GM12878 (cell line): ENCODE data around the gene IFI30. TPM values are rescaled to one million over a fixed set of nuclear protein-coding genes. Genes with fewer than 3 reads are reported as not detected.

Source experiments
- BACH1 ChIP-seq: fragments of 450-650 bp; IDR thresholded peaks from 2 replicates; pipeline ENCODE4 v1.6.1; 2017; ENCODE audit warnings: mild to moderate bottlenecking, borderline replicate concordance
- BCL11A ChIP-seq: IDR thresholded peaks from 2 replicates; pipeline ENCODE4 v1.6.1; 2011; ENCODE audit warnings: low read depth, low read length
- CHD1 ChIP-seq: IDR thresholded peaks from 2 replicates; pipeline ENCODE4 v1.6.1; 2012; ENCODE audit warnings: low read depth, low read length, improper control_type of control experiment
- CREM ChIP-seq: IDR thresholded peaks from 2 replicates; pipeline ENCODE4 v1.6.1; 2014; ENCODE audit warnings: antibody characterized with exemption, low read depth
- EZH2 ChIP-seq: IDR thresholded peaks from 2 replicates; pipeline ENCODE4 v1.6.1; 2012; ENCODE audit warnings: low read depth, mild to moderate bottlenecking, control low read depth, inconsistent platforms, low read length, borderline replicate concordance; ENCODE audit not compliant: control insufficient read depth
- JUND ChIP-seq: IDR thresholded peaks from 2 replicates; pipeline ENCODE4 v1.6.1; 2012; ENCODE audit warnings: low read depth, mild to moderate bottlenecking, low read length, improper control_type of control experiment, moderate library complexity
- KAT2A ChIP-seq: conservative IDR thresholded peaks from 2 replicates; pipeline ENCODE4 v1.6.1; 2011; ENCODE audit warnings: low read depth, low read length; ENCODE audit not compliant: control insufficient read depth
- MEF2B ChIP-seq: fragments of 450-650 bp; IDR thresholded peaks from 2 replicates; pipeline ENCODE4 v1.6.1; 2018; ENCODE audit warnings: mild to moderate bottlenecking, moderate library complexity; ENCODE audit not compliant: partially characterized antibody, poor library complexity, severe bottlenecking
- MYB ChIP-seq: fragments of 150-350 bp; IDR thresholded peaks from 2 replicates; pipeline ENCODE4 v1.6.1; 2014; ENCODE audit warnings: mild to moderate bottlenecking, low read depth, low read length, borderline replicate concordance
- NBN ChIP-seq: fragments of 450-650 bp; IDR thresholded peaks from 2 replicates; pipeline ENCODE4 v1.6.1; 2016
- NR2C1 ChIP-seq: fragments of 450-650 bp; IDR thresholded peaks from 2 replicates; pipeline ENCODE4 v1.6.1; 2017; ENCODE audit warnings: antibody characterized with exemption, mild to moderate bottlenecking, moderate library complexity
- PAX5 ChIP-seq: IDR thresholded peaks from 2 replicates; pipeline ENCODE4 v1.6.1; 2011; ENCODE audit warnings: low read depth, low read length, borderline replicate concordance
- RFX5 ChIP-seq: IDR thresholded peaks from 2 replicates; pipeline ENCODE4 v1.6.1; 2011; ENCODE audit warnings: low read depth, low read length, improper control_type of control experiment
- SMAD1 ChIP-seq: fragments of 450-650 bp; IDR thresholded peaks from 2 replicates; pipeline ENCODE4 v1.6.1; 2018; ENCODE audit warnings: mild to moderate bottlenecking, low read depth; ENCODE audit not compliant: partially characterized antibody
- SREBF2 ChIP-seq: IDR thresholded peaks from 2 replicates; pipeline ENCODE4 v1.6.1; 2012; ENCODE audit warnings: mild to moderate bottlenecking, low read length
- SUZ12 ChIP-seq: fragments of 200-600 bp; sonication (generic); IDR thresholded peaks from one replicate; pipeline ENCODE4 v1.6.1; 2018; ENCODE audit warnings: antibody characterized with exemption, mild to moderate bottlenecking; ENCODE audit not compliant: unreplicated experiment
- polyA plus RNA-seq, 11 experiments: library from polyadenylated mRNA; depleted of rRNA in 4 of 11; unstranded in 6 of 11; stranded (reverse) in 5 of 11; fragments of >200 nt; fragmentation: Nextera tagmentation in 4 of 11; fragmentation: Illumina TruSeq in 1 of 11; extraction: Ambion mirVana in 4 of 11; extraction: Trizol in 1 of 11; gene quantifications; 1 replicate in 1 of 11; 2 replicates in 10 of 11; pipeline versions ENCODE4 v1.2.1 to v1.2.3, GENCODE V29; 2011 to 2016; ENCODE audit warnings: inconsistent platforms in 2 of 11, missing spikeins in 2 of 11, low read depth in 1 of 11
- total RNA-seq, 4 experiments: library from RNA; depleted of rRNA in 3 of 4; stranded (reverse); fragments of >200 nt in 3 of 4; fragmentation: Illumina TruSeq in 1 of 4; extraction: Trizol in 1 of 4; gene quantifications; 2 replicates each; pipeline versions ENCODE4 v1.2.1 to v1.2.3, GENCODE V29; 2013 to 2021
- TF ChIP-seq, protein P1 (sequence below): fragments of 450-650 bp; IDR thresholded peaks from 2 replicates; pipeline ENCODE4 v1.6.1; 2017; ENCODE audit warnings: mild to moderate bottlenecking, low read depth, inconsistent platforms; ENCODE audit not compliant: poor library complexity, severe bottlenecking
- TF ChIP-seq, protein P2 (sequence below): fragments of 450-650 bp; IDR thresholded peaks from 2 replicates; pipeline ENCODE4 v1.6.1; 2017; ENCODE audit warnings: mild to moderate bottlenecking, moderate library complexity
- TF ChIP-seq, protein P3 (sequence below): IDR thresholded peaks from 2 replicates; pipeline ENCODE4 v1.6.1; 2011; ENCODE audit warnings: low read depth, mild to moderate bottlenecking, low read length, moderate library complexity, borderline replicate concordance; ENCODE audit errors: extremely low read depth

The IFI30 gene
- total and polyA plus RNA-seq, 10 of the 15 experiments (the other 5 are each of a cell fraction or from before 2014, with no cell fraction given) = 221 to 1,112 (median 451) TPM

DNA sequence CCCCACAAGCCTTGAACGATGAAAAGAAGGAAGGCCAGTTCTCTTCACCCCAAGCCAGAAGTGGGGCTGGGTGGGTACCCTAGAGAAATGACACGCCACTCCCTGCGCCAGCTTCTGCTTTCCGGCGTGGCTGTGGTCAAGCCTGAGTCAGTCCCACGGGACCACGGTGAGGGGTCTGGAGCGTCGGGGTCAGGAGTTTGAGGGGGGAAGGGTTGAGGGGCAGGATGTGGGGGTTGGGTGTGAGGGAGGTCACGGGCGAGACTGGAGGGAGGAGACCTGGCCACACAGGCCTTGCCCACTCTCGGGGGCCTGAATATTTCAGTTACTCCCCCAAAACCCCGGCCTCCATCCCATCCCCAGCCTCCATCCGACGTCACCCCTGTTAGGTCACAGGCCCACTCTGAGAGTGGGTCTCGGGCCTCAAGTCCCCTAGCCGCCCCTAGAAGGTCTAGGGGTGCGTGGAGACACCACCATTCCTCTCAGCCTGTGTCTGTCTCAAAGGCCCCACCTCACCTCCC lies 500 bp upstream of the IFI30 start (continued):
- TF ChIP-seq KAT2A (no peak), SREBF2 (no peak), SMAD1 (peak; percentile 86), RFX5 (no peak), SUZ12 (no peak), BCL11A (0 out of 2 replicates have a peak, but pooled peaks have one; percentile 41), BACH1 (no peak; the same call in none of the 2 replicates), CREM (no peak), MYB (no peak), PAX5 (peak; percentile 70; the same call in 1 of the 2 replicates), NBN (peak; percentile 85; the same call in 1 of the 2 replicates), EZH2 (no peak), MEF2B (peak; percentile 97), JUND (no peak), NR2C1 (peak; percentile 47; the same call in 1 of the 2 replicates), CHD1 (no peak)
- TF ChIP-seq, protein P1, sequence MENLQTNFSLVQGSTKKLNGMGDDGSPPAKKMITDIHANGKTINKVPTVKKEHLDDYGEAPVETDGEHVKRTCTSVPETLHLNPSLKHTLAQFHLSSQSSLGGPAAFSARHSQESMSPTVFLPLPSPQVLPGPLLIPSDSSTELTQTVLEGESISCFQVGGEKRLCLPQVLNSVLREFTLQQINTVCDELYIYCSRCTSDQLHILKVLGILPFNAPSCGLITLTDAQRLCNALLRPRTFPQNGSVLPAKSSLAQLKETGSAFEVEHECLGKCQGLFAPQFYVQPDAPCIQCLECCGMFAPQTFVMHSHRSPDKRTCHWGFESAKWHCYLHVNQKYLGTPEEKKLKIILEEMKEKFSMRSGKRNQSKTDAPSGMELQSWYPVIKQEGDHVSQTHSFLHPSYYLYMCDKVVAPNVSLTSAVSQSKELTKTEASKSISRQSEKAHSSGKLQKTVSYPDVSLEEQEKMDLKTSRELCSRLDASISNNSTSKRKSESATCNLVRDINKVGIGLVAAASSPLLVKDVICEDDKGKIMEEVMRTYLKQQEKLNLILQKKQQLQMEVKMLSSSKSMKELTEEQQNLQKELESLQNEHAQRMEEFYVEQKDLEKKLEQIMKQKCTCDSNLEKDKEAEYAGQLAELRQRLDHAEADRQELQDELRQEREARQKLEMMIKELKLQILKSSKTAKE = peak; percentile 47
- TF ChIP-seq, protein P2, sequence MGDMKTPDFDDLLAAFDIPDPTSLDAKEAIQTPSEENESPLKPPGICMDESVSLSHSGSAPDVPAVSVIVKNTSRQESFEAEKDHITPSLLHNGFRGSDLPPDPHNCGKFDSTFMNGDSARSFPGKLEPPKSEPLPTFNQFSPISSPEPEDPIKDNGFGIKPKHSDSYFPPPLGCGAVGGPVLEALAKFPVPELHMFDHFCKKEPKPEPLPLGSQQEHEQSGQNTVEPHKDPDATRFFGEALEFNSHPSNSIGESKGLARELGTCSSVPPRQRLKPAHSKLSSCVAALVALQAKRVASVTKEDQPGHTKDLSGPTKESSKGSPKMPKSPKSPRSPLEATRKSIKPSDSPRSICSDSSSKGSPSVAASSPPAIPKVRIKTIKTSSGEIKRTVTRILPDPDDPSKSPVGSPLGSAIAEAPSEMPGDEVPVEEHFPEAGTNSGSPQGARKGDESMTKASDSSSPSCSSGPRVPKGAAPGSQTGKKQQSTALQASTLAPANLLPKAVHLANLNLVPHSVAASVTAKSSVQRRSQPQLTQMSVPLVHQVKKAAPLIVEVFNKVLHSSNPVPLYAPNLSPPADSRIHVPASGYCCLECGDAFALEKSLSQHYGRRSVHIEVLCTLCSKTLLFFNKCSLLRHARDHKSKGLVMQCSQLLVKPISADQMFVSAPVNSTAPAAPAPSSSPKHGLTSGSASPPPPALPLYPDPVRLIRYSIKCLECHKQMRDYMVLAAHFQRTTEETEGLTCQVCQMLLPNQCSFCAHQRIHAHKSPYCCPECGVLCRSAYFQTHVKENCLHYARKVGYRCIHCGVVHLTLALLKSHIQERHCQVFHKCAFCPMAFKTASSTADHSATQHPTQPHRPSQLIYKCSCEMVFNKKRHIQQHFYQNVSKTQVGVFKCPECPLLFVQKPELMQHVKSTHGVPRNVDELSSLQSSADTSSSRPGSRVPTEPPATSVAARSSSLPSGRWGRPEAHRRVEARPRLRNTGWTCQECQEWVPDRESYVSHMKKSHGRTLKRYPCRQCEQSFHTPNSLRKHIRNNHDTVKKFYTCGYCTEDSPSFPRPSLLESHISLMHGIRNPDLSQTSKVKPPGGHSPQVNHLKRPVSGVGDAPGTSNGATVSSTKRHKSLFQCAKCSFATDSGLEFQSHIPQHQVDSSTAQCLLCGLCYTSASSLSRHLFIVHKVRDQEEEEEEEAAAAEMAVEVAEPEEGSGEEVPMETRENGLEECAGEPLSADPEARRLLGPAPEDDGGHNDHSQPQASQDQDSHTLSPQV = 0 out of 2 replicates have a peak, but pooled peaks have one; percentile 51
- TF ChIP-seq, protein P3, sequence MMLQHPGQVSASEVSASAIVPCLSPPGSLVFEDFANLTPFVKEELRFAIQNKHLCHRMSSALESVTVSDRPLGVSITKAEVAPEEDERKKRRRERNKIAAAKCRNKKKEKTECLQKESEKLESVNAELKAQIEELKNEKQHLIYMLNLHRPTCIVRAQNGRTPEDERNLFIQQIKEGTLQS = 0 out of 2 replicates have a peak, but pooled peaks have one; percentile 34
